A673 (cell line): ENCODE results near the gene CASKIN2. TPM values are rescaled to one million over a fixed set of nuclear protein-coding genes. Genes with fewer than 3 reads are reported as not detected.

Experiments used
- BruUV-seq: library from RNA; stranded (reverse); fragments of 400-500 nt; replicated peaks from 2 replicates; lab custom pipeline; 2021; lab: Mats Ljungman, UMichigan
- CTCF ChIA-PET: fragments of 300-600 bp; sonication (Branson Sonifier 250); formaldehyde crosslinking; loops from one replicate; lab custom pipeline; 2022; ENCODE audit warnings: antibody characterized with exemption; lab: Charles Lee
- POLR2A ChIA-PET: fragments of 300-600 bp; sonication (Branson Sonifier 250); formaldehyde crosslinking; loops from one replicate; lab custom pipeline; 2022; ENCODE audit warnings: antibody characterized with exemption; ENCODE audit not compliant: low non-redundant PET; lab: Charles Lee
- DNase-seq: peaks from one replicate; pipeline ENCODE4 v3.0.0-alpha.2; 2015; ENCODE audit warnings: low spot score
- H3K27ac ChIP-seq: fragments of 200-600 bp; sonication (generic); 2 replicates; pipeline ENCODE4 v1.5.1; 2016; ENCODE audit warnings: mixed run types, low read depth, mild to moderate bottlenecking, mixed read lengths, antibody characterized with exemption, low read length; ENCODE audit not compliant: poor library complexity, severe bottlenecking
- H3K27me3 ChIP-seq: fragments of 200-600 bp; sonication (generic); replicated peaks from 2 replicates; pipeline ENCODE4 v1.6.1; 2017; ENCODE audit warnings: mixed run types, low read depth, mild to moderate bottlenecking, mixed read lengths, antibody characterized with exemption, low read length; ENCODE audit not compliant: insufficient read depth, poor library complexity
- H3K36me3 ChIP-seq: fragments of 200-600 bp; sonication (generic); 2 replicates; pipeline ENCODE4 v1.6.1; 2016; ENCODE audit warnings: mixed run types, mild to moderate bottlenecking, mixed read lengths, antibody characterized with exemption, low read length; ENCODE audit not compliant: insufficient read depth, poor library complexity, severe bottlenecking
- H3K4me1 ChIP-seq: fragments of 200-600 bp; sonication (generic); 2 replicates; pipeline ENCODE4 v1.6.1; 2017; ENCODE audit warnings: mixed run types, mild to moderate bottlenecking, mixed read lengths, antibody characterized with exemption, low read length; ENCODE audit not compliant: insufficient read depth, poor library complexity, severe bottlenecking
- H3K4me3 ChIP-seq: fragments of 200-600 bp; sonication (generic); 2 replicates; pipeline ENCODE4 v1.5.1; 2016; ENCODE audit warnings: low read depth, mixed run types, mild to moderate bottlenecking, mixed read lengths, low read length; ENCODE audit not compliant: poor library complexity, severe bottlenecking
- H3K9me3 ChIP-seq: fragments of 200-600 bp; sonication (generic); 2 replicates; pipeline ENCODE4 v1.6.1; 2016; ENCODE audit warnings: mixed run types, low read depth, mild to moderate bottlenecking, mixed read lengths, antibody characterized with exemption, low read length; ENCODE audit not compliant: poor library complexity, severe bottlenecking
- EZH2 ChIP-seq: fragments of 200-600 bp; sonication (generic); IDR thresholded peaks from 2 replicates; pipeline ENCODE4 v1.6.1; 2017; ENCODE audit warnings: borderline replicate concordance, low read depth, mild to moderate bottlenecking, mixed read lengths, antibody characterized with exemption, low read length; ENCODE audit not compliant: poor library complexity, severe bottlenecking
- intact Hi-C: fragments of 100-400 bp; cut with micrococcal nuclease; formaldehyde crosslinking; loops from one replicate; pipeline ENCODE4 v1.10.0; 2022; ENCODE audit not compliant: unreplicated experiment
- total RNA-seq: library from RNA; stranded (reverse); gene quantifications from 2 replicates; pipeline ENCODE4 v1.2.3, GENCODE V29; 2021
- TF ChIP-seq, protein P1 (sequence below): fragments of 300-800, 200-600 bp; sonication (generic); conservative IDR thresholded peaks from 2 replicates; pipeline ENCODE4 v1.5.1; 2017; ENCODE audit warnings: low read depth, mild to moderate bottlenecking, antibody characterized with exemption, low read length, moderate library complexity, mixed read lengths

The CASKIN2 gene
- total RNA-seq, 1 experiment from 2014 or later: 32.6 TPM

- TF ChIP-seq, protein P1, sequence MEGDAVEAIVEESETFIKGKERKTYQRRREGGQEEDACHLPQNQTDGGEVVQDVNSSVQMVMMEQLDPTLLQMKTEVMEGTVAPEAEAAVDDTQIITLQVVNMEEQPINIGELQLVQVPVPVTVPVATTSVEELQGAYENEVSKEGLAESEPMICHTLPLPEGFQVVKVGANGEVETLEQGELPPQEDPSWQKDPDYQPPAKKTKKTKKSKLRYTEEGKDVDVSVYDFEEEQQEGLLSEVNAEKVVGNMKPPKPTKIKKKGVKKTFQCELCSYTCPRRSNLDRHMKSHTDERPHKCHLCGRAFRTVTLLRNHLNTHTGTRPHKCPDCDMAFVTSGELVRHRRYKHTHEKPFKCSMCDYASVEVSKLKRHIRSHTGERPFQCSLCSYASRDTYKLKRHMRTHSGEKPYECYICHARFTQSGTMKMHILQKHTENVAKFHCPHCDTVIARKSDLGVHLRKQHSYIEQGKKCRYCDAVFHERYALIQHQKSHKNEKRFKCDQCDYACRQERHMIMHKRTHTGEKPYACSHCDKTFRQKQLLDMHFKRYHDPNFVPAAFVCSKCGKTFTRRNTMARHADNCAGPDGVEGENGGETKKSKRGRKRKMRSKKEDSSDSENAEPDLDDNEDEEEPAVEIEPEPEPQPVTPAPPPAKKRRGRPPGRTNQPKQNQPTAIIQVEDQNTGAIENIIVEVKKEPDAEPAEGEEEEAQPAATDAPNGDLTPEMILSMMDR: no peak
- H3K36me3 ChIP-seq: no peaks in the 10 kb centered on the region
- H3K4me3 ChIP-seq: no peak overlapping the region
- BruUV-seq: no TSS peak
- DNase-seq: no peak
- ChIA-PET CTCF (no interaction called here), POLR2A (no interaction called here)
- no peaks in the 10 kb centered on the region for H3K27me3 ChIP-seq
- H3K4me1 ChIP-seq: no peaks in the 10 kb centered on the region
- no peak overlapping the region for H3K27ac ChIP-seq
- intact Hi-C loops: no loop called here
- no peaks in the 10 kb centered on the region for H3K9me3 ChIP-seq
Observed at GRCh38 chr17:75563063-75563758, 47.9 kb upstream of the CASKIN2 start.

- Histone ChIP-seq H3K36me3 (no peaks in the 10 kb centered on the region), H3K4me3 (no peak overlapping the region), H3K9me3 (no peaks in the 10 kb centered on the region), H3K27me3 (no peaks in the 10 kb centered on the region), H3K27ac (no peak overlapping the region), H3K4me1 (no peaks in the 10 kb centered on the region)
- no peak for TF ChIP-seq EZH2
- TF ChIP-seq, protein P1: no peak
- intact Hi-C loops: no loop called here
- ChIA-PET CTCF (no interaction called here), POLR2A (no interaction called here)
- no peak for DNase-seq
- BruUV-seq: no TSS peak
Observed at GRCh38 chr17:75561927-75562603, 46.7 kb upstream of the CASKIN2 start.

DNA sequence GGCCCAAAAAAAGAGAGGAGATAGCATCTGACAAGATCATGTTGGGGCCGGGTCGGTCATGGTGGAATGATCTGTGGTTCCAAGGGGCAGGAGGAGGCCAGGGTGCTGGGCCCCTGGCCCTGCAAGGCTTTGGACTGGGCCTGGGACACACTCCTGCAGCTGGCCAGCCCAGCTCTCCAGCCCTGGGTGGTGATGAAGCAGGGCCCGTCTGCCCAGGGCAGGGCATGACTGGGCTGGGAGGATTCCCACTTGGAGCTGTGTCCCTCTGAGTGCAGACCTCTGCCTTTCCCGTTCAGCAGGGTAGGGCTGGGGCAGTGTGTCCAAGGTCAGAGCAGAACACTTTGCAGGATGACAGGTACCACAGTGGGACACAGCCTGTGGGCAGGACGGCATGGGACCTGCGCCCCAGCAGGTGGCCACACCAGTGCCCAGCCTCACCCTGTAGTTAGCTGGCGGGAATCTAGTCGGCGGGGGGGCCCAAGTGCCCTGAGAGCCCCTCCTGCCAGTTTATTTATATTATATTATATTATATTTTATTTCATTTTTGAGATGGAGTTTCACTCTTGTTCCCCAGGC lies 44.7 kb upstream of the CASKIN2 start:
- POLR2A ChIA-PET: no interaction called here
- no peaks in the 10 kb centered on the region for H3K4me1 ChIP-seq

More for the DNA sequence above, 44.7 kb upstream of the CASKIN2 start:
- H3K9me3 ChIP-seq: no peaks in the 10 kb centered on the region
- no peaks in the 10 kb centered on the region for H3K36me3 ChIP-seq
- intact Hi-C loops: no loop called here
- H3K27ac ChIP-seq: no peak overlapping the region
- CTCF ChIA-PET: interaction anchor here (0.6 kb wide), 2 partner anchors 166 to 237 kb away, joined by 4 to 6 read pairs; no protein-coding TSS in a partner anchor
- H3K4me3 ChIP-seq: no peak overlapping the region
- BruUV-seq: no TSS peak
- no peak for TF ChIP-seq EZH2
- TF ChIP-seq, protein P1: no peak
- DNase-seq: no peak
- no peaks in the 10 kb centered on the region for H3K27me3 ChIP-seq
